Measurements from ENCODE around the gene TEKT1.
"Not testable (repeated sequence)": the region's sequence is repeated elsewhere in the genome, so short reads cannot be mapped to it uniquely, and the experiment has no call there.

The TEKT1 gene

DNA sequence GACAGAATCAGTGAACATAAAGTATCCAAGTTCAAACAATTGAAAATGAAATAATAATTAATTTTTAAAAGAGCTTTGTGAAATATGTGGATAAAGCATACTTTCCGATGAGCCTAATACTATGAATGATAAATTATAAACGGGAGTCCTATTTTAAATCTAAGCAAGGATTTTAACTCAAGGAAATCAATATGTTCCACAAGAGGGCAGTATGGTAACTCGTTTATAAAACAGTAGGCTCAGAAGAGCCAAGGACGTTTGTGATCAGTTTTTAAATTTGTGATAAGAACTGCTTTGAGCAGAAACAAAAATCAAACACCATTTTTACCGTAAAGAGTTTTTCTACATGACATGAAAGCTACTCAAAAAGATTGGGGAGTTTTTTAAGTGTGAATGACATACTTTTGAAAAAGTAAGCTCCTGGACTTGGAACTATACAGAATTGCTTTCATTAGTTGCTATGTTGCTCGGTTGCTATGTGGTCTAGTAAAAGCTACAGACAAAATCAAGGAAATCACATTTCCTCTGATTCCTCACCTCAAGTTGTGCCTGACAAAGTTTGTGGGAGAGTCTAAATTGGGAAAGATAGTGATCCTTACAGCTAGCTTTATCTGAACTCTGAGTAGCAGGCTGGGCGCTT, 11.8 kb upstream of the TEKT1 start:
- no peak overlapping the region for H3K4me3 ChIP-seq (replicated peaks; ENCODE audit: low read depth, low read length)
- DNase-seq (ENCODE audit: extremely low read depth, low read depth), result peak; percentile 16
- TF ChIP-seq, protein P1, sequence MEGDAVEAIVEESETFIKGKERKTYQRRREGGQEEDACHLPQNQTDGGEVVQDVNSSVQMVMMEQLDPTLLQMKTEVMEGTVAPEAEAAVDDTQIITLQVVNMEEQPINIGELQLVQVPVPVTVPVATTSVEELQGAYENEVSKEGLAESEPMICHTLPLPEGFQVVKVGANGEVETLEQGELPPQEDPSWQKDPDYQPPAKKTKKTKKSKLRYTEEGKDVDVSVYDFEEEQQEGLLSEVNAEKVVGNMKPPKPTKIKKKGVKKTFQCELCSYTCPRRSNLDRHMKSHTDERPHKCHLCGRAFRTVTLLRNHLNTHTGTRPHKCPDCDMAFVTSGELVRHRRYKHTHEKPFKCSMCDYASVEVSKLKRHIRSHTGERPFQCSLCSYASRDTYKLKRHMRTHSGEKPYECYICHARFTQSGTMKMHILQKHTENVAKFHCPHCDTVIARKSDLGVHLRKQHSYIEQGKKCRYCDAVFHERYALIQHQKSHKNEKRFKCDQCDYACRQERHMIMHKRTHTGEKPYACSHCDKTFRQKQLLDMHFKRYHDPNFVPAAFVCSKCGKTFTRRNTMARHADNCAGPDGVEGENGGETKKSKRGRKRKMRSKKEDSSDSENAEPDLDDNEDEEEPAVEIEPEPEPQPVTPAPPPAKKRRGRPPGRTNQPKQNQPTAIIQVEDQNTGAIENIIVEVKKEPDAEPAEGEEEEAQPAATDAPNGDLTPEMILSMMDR (IDR thresholded peaks at IDR 0.05; ENCODE audit: low read depth, low read length, missing control alignments), result peak; percentile 32

DNA sequence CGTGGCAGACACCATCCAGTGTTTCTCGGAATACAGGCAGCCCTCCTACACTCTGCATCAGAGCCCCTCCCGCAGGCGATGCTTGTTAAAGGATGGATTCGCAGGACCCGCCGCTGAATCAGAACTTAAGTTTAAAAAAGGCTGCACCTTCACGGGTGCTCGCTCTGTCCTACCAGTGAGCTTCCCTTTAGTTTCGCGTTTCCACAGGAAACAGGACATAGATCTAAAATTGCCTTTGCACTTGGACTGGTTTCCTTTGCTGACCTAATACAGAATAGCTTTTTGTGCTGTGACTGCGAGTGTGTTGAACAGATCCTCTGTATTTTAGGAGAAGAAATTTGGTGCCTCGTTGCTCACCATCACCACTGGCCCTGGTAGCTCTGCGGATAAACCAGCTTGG, 10.2 kb upstream of the TEKT1 start:
- DNase-seq (ENCODE audit: extremely low read depth, low read depth); H3K4me3 ChIP-seq (replicated peaks; ENCODE audit: low read depth, low read length): not testable (repeated sequence)

DNA sequence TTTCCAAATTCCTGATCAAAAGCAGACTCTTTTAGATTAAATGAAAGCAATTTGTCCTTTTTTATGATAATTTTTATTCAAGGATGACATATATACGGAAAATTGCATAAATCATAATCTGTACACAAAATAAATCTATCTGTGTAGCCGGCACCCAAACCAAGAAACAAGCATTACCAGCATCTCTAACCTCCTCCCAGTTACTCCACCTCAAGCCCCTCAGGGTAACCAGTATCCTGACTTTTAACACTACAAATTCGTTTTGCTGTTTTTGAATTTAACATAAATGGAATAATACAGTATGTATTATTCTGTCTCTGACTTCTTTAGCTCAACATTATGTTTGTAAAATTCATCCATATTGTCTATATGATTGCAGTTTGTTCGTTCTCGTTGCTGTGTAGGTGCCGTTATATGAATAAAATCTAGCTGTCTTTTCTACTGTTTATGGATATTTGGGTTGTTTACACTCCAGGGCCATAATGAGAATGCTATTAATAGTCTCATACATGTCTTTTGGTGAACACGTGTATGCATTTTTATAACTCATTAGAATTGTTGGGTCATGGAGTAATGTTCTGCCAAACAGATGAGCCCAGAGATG, 1.0 kb downstream of the TEKT1 start:
- DNase-seq (ENCODE audit: extremely low read depth, low read depth), result no peak
- TF ChIP-seq, protein P1 (IDR thresholded peaks at IDR 0.05; ENCODE audit: low read depth, low read length, missing control alignments), result no peak
- no peak overlapping the region for H3K4me3 ChIP-seq (replicated peaks; ENCODE audit: low read depth, low read length)

DNA sequence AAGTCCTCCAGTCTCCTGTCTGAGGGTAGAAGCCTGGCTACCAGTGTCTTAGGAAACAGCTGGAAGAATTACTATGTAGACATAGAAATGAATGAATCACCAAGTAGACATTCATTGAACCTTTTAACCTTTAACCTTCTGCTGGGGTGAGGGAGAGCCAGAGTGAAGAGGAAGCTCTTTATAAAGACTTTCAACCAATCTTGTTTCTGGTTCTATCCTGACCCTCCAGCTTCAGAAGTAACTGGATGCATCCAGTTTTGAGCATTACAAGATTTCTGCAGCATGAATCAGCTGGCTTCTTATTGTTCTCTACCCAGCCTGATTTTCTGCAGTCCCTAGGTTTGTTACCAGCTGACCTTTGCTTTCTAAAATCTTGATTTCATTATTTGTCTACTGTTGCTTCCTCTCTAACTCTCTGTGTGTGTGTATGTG, 8.5 kb downstream of the TEKT1 start:
- H3K4me3 ChIP-seq (replicated peaks; ENCODE audit: low read depth, low read length), result no peak overlapping the region
- DNase-seq (ENCODE audit: extremely low read depth, low read depth), result no peak
- TF ChIP-seq, protein P1 (IDR thresholded peaks at IDR 0.05; ENCODE audit: low read depth, low read length, missing control alignments), result no peak

DNA sequence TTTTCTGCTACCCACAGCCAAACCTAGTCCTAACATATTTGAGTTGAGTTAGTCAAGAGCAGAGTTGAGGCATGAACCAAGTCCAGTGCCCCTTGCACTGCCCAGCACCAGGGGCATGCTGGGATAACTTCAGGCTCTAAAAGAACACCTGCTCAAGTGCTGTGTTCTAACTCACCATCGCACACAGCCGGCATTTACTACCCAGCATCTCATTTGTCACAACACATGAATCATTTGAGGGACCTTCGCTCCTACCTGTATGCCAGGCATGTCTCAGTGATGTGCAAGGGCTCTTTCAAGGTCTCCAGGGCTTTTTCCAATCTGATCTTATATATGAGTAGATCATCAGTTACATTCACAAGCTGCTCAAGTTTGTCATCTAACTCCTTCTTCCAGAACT, 12.6 kb downstream of the TEKT1 start:
- H3K4me3 ChIP-seq (replicated peaks; ENCODE audit: low read depth, low read length), result no peak overlapping the region
- TF ChIP-seq, protein P1 (IDR thresholded peaks at IDR 0.05; ENCODE audit: low read depth, low read length, missing control alignments), result no peak
- DNase-seq (ENCODE audit: extremely low read depth, low read depth), result no peak

DNA sequence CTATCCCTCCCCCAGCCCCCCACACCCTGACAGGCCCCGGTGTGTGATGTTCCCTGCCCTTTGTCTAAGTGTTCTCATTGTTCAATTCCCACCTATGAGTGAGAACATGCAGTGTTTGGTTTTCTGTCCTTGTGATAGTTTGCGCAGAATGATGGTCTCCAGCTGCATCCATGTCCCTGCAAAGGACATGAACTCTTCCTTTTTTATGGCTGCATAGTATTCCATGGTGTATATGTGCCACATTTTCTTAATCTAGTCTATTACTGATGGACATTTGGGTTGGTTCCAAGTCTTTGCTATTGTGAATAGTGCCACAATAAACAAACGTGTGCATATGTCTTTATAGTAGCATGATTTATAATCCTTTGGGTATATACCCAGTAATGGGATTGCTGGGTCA, 15.2 kb downstream of the TEKT1 start:
- not testable (repeated sequence) for DNase-seq (ENCODE audit: extremely low read depth, low read depth); H3K4me3 ChIP-seq (replicated peaks; ENCODE audit: low read depth, low read length)

DNA sequence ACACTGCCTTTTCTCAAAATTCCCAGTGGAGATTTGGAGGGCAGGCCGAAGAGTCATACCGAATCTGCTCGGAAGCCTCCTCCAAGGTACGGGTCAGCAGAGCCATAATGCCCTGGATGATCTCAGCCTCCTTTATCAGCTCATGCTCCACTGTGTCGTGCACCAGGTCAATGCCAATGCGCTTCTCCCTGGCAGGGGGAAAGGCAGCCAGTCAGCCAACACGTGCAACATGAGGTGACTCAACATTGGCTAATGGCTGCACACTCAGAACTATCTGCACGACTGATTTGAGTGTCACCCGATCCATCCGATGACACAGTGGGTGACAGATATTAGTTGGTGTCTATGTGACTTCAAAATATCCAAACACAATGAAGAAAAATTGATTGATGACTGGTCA, 15.8 kb downstream of the TEKT1 start:
- TF ChIP-seq, protein P1 (IDR thresholded peaks at IDR 0.05; ENCODE audit: low read depth, low read length, missing control alignments), result no peak
- H3K4me3 ChIP-seq (replicated peaks; ENCODE audit: low read depth, low read length), result no peak overlapping the region
- no peak for DNase-seq (ENCODE audit: extremely low read depth, low read depth)

DNA sequence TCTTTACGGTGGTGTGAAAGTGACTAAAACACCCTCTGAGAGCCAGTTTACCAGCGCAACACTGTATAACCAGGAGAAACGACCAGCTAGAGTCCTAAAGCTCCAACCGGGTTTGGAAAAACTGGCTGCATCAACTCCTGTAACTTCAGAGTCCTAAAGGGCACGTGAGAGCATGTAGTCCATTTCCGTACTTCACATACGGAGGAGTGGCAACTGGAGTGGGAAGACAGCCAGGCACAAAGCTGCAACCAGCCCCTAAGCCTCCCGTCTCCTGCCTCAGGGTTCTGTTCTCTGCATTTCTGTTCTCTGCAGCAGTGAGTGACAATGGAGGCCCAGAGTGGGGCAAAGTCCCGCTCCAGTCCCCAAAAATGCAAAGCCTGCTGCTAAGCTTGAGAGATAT, 19.2 kb downstream of the TEKT1 start:
- no peak overlapping the region for H3K4me3 ChIP-seq (replicated peaks; ENCODE audit: low read depth, low read length)
- TF ChIP-seq, protein P1 (IDR thresholded peaks at IDR 0.05; ENCODE audit: low read depth, low read length, missing control alignments), result no peak
- no peak for DNase-seq (ENCODE audit: extremely low read depth, low read depth)

All from HFF-Myc (cell line).